PC-3 (cell line): Measurements from ENCODE around the gene NET1. TPM values are rescaled to one million over a fixed set of nuclear protein-coding genes. Genes with fewer than 3 reads are reported as not detected.

Experiments
- ATAC-seq: fragments of 200-7000 bp; cut with Tn5 transposase; 2 replicates; pipeline ENCODE4 v1.9.1; 2020; ENCODE audit warnings: mild to moderate bottlenecking, moderate library complexity
- Bru-seq: library from RNA; stranded (reverse); fragments of 400-500 nt; gene quantifications from one replicate; lab custom pipeline; 2021; lab: Mats Ljungman, UMichigan
- BruChase-seq, 2 experiments: library from RNA; stranded (reverse); fragments of 400-500 nt; gene quantifications; one replicate each; lab custom pipeline; 2021; lab: Mats Ljungman, UMichigan
- BruUV-seq: library from RNA; stranded (reverse); fragments of 400-500 nt; replicated peaks from 2 replicates; lab custom pipeline; 2021; lab: Mats Ljungman, UMichigan
- CTCF ChIA-PET: fragments of 300-600 bp; sonication (Branson Sonifier 250); formaldehyde crosslinking; loops from one replicate; lab custom pipeline; 2022; ENCODE audit warnings: antibody characterized with exemption; lab: Charles Lee
- POLR2A ChIA-PET: fragments of 300-600 bp; sonication (Branson Sonifier 250); formaldehyde crosslinking; loops from one replicate; lab custom pipeline; 2022; ENCODE audit warnings: antibody characterized with exemption; ENCODE audit not compliant: unreplicated experiment; lab: Charles Lee
- DNase-seq: peaks from one replicate; pipeline ENCODE4 v3.0.0-alpha.2; 2015
- H2AFZ ChIP-seq: fragments of 300-600 bp; sonication (generic); 2 replicates; pipeline ENCODE4 v1.6.0; 2016; ENCODE audit warnings: antibody characterized with exemption, low read length
- H3F3A ChIP-seq: fragments of 300-600 bp; sonication (generic); one replicate; pipeline ENCODE4 v1.6.0; 2017; ENCODE audit warnings: antibody characterized with exemption, low read length, control low read depth, mild to moderate bottlenecking; ENCODE audit not compliant: unreplicated experiment
- H3K27ac ChIP-seq: fragments of 300-600 bp; sonication (generic); 2 replicates; pipeline ENCODE4 v1.5.1; 2016; ENCODE audit warnings: mild to moderate bottlenecking, low read length
- H3K27me3 ChIP-seq: fragments of 300-600 bp; sonication (generic); 2 replicates; pipeline ENCODE4 v1.6.1; 2016; ENCODE audit warnings: low read length, mixed read lengths
- H3K36me3 ChIP-seq: fragments of 300-600 bp; sonication (generic); 2 replicates; pipeline ENCODE4 v1.6.1; 2016; ENCODE audit warnings: low read depth, mixed run types, low read length, mixed read lengths
- H3K4me1 ChIP-seq: fragments of 300-600 bp; sonication (generic); 2 replicates; pipeline ENCODE4 v1.5.1; 2016; ENCODE audit warnings: low read length; ENCODE audit not compliant: insufficient read depth
- H3K4me2 ChIP-seq: fragments of 300-600 bp; sonication (generic); 2 replicates; pipeline ENCODE4 v1.6.0; 2016; ENCODE audit warnings: low read length
- H3K4me3 ChIP-seq: fragments of 300-600 bp; sonication (generic); 2 replicates; pipeline ENCODE4 v1.5.1; 2016; ENCODE audit warnings: mild to moderate bottlenecking, low read length, mixed read lengths
- H3K79me2 ChIP-seq: fragments of 300-600 bp; sonication (generic); 2 replicates; pipeline ENCODE4 v1.6.1; 2017; ENCODE audit warnings: low read length, mixed read lengths
- H3K9ac ChIP-seq: fragments of 300-600 bp; sonication (generic); 2 replicates; pipeline ENCODE4 v1.6.0; 2016; ENCODE audit warnings: mild to moderate bottlenecking, low read length
- H3K9me2 ChIP-seq: fragments of 300-600 bp; sonication (generic); replicated peaks from 2 replicates; pipeline ENCODE4 v1.6.1; 2016; ENCODE audit warnings: mixed run types, low read length, mixed read lengths
- H3K9me3 ChIP-seq: fragments of 300-600 bp; sonication (generic); 2 replicates; pipeline ENCODE4 v1.6.1; 2016; ENCODE audit warnings: low read length, mixed read lengths
- H4K20me1 ChIP-seq: fragments of 300-600 bp; sonication (generic); 2 replicates; pipeline ENCODE4 v1.6.1; 2016; ENCODE audit warnings: low read length, mixed read lengths
- CTCF ChIP-seq: fragments of 300-600 bp; sonication (generic); conservative IDR thresholded peaks from 2 replicates; pipeline ENCODE4 v1.5.1; 2017; ENCODE audit warnings: antibody characterized with exemption, low read depth, mild to moderate bottlenecking, low read length
- EZH2 ChIP-seq: fragments of 300-600 bp; sonication (generic); IDR thresholded peaks from one replicate; pipeline ENCODE4 v1.6.1; 2017; ENCODE audit warnings: antibody characterized with exemption, mild to moderate bottlenecking, low read length; ENCODE audit not compliant: unreplicated experiment
- EZH2phosphoT487 ChIP-seq: fragments of 300-600 bp; sonication (generic); IDR thresholded peaks from 2 replicates; pipeline ENCODE4 v1.6.1; 2018; ENCODE audit warnings: mild to moderate bottlenecking, antibody characterized with exemption, low read length, borderline replicate concordance
- intact Hi-C: fragments of 100-400 bp; cut with micrococcal nuclease; formaldehyde crosslinking; loops from 2 replicates; pipeline ENCODE4 v1.9.0; 2023
- long read RNA-seq: library from polyadenylated mRNA; unstranded; transcript quantifications from one replicate; pipeline ENCODE4 v2.0.0, GENCODE V29; 2021; ENCODE audit not compliant: unreplicated experiment
- total RNA-seq: library from RNA; depleted of rRNA; stranded (reverse); fragments of >200 nt; gene quantifications from 2 replicates; pipeline ENCODE4 v1.2.3, GENCODE V29; 2014; rRNA removed

Gene NET1, protein sequence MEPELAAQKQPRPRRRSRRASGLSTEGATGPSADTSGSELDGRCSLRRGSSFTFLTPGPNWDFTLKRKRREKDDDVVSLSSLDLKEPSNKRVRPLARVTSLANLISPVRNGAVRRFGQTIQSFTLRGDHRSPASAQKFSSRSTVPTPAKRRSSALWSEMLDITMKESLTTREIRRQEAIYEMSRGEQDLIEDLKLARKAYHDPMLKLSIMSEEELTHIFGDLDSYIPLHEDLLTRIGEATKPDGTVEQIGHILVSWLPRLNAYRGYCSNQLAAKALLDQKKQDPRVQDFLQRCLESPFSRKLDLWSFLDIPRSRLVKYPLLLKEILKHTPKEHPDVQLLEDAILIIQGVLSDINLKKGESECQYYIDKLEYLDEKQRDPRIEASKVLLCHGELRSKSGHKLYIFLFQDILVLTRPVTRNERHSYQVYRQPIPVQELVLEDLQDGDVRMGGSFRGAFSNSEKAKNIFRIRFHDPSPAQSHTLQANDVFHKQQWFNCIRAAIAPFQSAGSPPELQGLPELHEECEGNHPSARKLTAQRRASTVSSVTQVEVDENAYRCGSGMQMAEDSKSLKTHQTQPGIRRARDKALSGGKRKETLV
- total RNA-seq (86.9 and 88.2 TPM in 2 replicates), Bru-seq, nascent RNA (percentile 95 among the genes with signal in this experiment), BruChase-seq, experiment 1, labeled RNA remaining after a 6-hour chase (percentile 91 among the genes with signal in this experiment), BruChase-seq, experiment 2, labeled RNA remaining after a 2-hour chase (percentile 96 among the genes with signal in this experiment)
- long read RNA-seq, transcript NET1-201 (12 exons, 3,402 nt) = minor isoform, 15 of 265 reads
- long read RNA-seq, transcript NET1-202 (10 exons, 3,253 nt) = major isoform, 132 of 265 reads
- long read RNA-seq, partial matches to known transcripts = 112 of 265 reads
- long read RNA-seq, other reads (novel, unspliced or antisense) = 6 of 265 reads

DNA sequence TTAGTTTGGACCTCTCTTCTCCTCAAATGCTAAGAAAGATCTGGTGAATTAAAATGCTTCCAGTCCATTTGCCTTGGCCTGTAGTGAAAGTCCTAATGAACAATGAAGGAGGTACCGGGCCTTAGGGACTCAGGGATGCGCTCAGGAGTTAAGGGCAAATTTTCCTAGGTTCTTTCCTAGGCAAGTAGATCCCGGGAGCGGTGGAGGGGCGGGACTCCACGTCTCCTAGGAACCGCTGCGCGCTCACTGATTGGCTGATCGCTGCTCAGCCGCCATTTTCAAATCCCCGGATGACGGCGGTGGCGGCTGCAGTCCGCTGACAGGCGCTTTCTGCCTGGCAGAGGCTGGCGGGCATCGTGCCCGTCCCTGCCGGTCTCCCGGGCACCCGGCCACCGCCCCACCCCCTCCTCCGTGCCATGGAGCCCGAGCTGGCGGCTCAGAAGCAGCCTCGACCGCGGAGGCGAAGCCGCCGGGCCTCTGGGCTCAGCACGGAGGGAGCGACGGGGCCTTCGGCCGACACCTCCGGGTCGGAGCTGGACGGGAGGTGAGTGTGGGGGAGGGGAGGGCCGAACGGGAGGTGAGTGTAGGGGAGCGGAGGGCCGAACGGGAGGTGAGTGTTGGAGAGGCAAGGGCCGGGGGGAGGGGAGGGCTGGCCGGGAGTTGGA is at the start of gene NET1:
Gene NET1 (plus strand): TSS at position 281 of the 665 bp plus-strand sequence. CDS start 136 bp downstream, at position 417.
- no peak within 1 kb of the TSS for H3K27ac ChIP-seq
- H3F3A ChIP-seq = no peaks in the 10 kb centered on the region
- TF ChIP-seq EZH2phosphoT487 (no peak), EZH2 (no peak), CTCF (no peak)
- ChIA-PET CTCF (no interaction called here), POLR2A (interaction anchor here (0.6 to 1.1 kb wide), 2 partner anchors 134 to 330 kb away, joined by 5 read pairs; no protein-coding TSS in a partner anchor)
- ATAC-seq (peak; percentile 95), DNase-seq (peak; percentile 81)
- H2AFZ ChIP-seq = peak within 1 kb of the TSS; percentile 86
- H3K9me2 ChIP-seq = no peaks in the 10 kb centered on the region
- no TSS peak for BruUV-seq
- H3K4me1 ChIP-seq = peaks cover 5% of the 10 kb centered on the region; the same call in 1 of the 2 replicates
- no peaks in the 10 kb centered on the region for H3K36me3 ChIP-seq
- H3K27me3 ChIP-seq = no peaks in the 10 kb centered on the region
- peak within 1 kb of the TSS; percentile 87 for H3K4me2 ChIP-seq
- intact Hi-C loops = loop anchor here (1.0 kb wide), 1 partner anchor 8 kb away; the partner anchor contains the start of gene TUBAL3
- H3K4me3 ChIP-seq = peak within 1 kb of the TSS; percentile 79
- H3K79me2 ChIP-seq = peaks cover 45% of the 10 kb centered on the region
- no peaks in the 10 kb centered on the region for H4K20me1 ChIP-seq
- H3K9me3 ChIP-seq = no peaks in the 10 kb centered on the region
- peak within 1 kb of the TSS; percentile 71 for H3K9ac ChIP-seq

- Histone ChIP-seq H3K4me2 (no peak overlapping the region), H3K79me2 (no peaks in the 10 kb centered on the region), H3K4me3 (no peak overlapping the region), H4K20me1 (no peaks in the 10 kb centered on the region), H3F3A (no peaks in the 10 kb centered on the region), H3K36me3 (no peaks in the 10 kb centered on the region), H3K27ac (no peak overlapping the region), H3K27me3 (0 out of 2 replicates have a peak, but pooled peaks cover 4% of the 10 kb centered on the region), H2AFZ (no peak overlapping the region), H3K9ac (no peak overlapping the region), H3K9me2 (no peaks in the 10 kb centered on the region), H3K4me1 (no peaks in the 10 kb centered on the region), H3K9me3 (no peaks in the 10 kb centered on the region)
- ChIA-PET CTCF (no interaction called here), POLR2A (no interaction called here)
- no peak for TF ChIP-seq CTCF
- no peak for TF ChIP-seq EZH2
- TF ChIP-seq EZH2phosphoT487 = no peak
- intact Hi-C loops = no loop called here
- DNase-seq (no peak), ATAC-seq (no peak)
- BruUV-seq = no TSS peak
These were observed 49.5 kb upstream of the NET1 start for GRCh38 chr10:5362873-5363272.
